IMR-90 (cell line): ENCODE results near the gene NFIX. TPM values are rescaled to one million over a fixed set of nuclear protein-coding genes. Genes with fewer than 3 reads are reported as not detected.

ENCODE experiments used
- BHLHE40 ChIP-seq: fragments of 150-350 bp; IDR thresholded peaks from 2 replicates; pipeline ENCODE4 v1.6.1; 2016; ENCODE audit warnings: mild to moderate bottlenecking, low read depth, low read length
- CHD1 ChIP-seq: IDR thresholded peaks from 2 replicates; pipeline ENCODE4 v1.6.1; 2012; ENCODE audit warnings: low read depth, low read length, improper control_type of control experiment
- MAFK ChIP-seq: IDR thresholded peaks from 2 replicates; pipeline ENCODE4 v1.6.1; 2012; ENCODE audit warnings: low read depth, low read length, improper control_type of control experiment
- RAD21 ChIP-seq: IDR thresholded peaks from 2 replicates; pipeline ENCODE4 v1.6.1; 2012; ENCODE audit warnings: low read length, improper control_type of control experiment
- SMC3 ChIP-seq: fragments of 150-350 bp; IDR thresholded peaks from 2 replicates; pipeline ENCODE4 v1.6.1; 2016; ENCODE audit warnings: low read depth, mild to moderate bottlenecking, antibody characterized with exemption, low read length, moderate library complexity
- polyA plus RNA-seq, 3 experiments: library from polyadenylated mRNA; depleted of rRNA; stranded (reverse); fragments of >200 nt; gene quantifications; 2 replicates each; pipeline ENCODE4 v1.2.3, GENCODE V29; 2012; ENCODE audit warnings: low replicate concordance in 1 of 3
- total RNA-seq: library from RNA; depleted of rRNA; stranded (reverse); fragments of >200 nt; gene quantifications from 2 replicates; pipeline ENCODE4 v1.2.3, GENCODE V29; 2012
- TF ChIP-seq, protein P1 (sequence below): fragments of 150-350 bp; IDR thresholded peaks from 2 replicates; pipeline ENCODE4 v1.6.1; 2017; ENCODE audit warnings: mild to moderate bottlenecking, antibody characterized with exemption, low read length, low read depth

NFIX gene
- total and polyA plus RNA-seq, 2 of the 4 experiments (the other 2 are of a cell fraction): 10.2 to 47.7 TPM

DNA sequence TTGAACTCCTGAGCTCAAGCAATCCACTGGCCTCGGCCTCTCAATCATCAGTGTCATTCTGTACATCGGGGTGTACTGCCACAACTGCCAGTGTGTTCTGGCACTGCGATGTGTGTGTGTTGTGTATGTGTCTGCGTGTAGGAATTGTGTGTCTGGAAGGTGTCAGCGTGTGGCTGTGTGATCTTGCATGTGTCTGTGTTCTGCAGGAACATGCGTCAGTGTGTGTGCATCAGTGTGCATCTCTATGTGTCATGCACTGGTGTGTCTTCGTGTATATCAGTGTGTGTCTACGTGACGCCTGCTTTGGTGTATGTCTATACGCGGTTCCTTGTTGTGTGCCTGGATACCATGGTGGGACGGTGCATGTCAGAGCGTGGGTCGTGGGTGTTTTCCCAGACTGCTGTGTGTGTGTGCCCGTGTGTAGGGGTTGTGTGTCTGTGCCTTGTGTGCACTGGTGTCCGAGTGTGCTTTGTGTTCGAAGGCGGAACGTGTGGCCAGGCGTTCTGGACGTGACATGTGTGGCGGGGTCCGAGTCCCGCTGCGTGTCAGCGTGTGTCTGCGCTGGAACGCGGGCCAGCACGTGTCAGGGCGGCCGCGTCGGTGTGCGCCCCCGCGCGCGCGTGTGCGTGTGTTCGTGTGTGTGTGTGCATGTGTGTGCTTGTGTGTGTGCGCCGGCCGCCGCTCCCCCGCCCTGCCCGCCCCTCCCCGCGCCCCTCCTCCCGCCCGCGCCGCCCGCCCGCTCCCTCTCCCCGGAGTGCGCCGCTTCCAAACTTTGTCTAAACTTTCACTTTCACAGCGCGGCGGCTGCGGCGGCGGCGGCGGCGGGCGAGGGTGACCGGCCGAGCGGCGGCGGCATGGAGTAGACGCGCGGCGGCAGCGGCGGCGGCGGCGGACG is at the start of gene NFIX (continued):
- TF ChIP-seq, protein P1, sequence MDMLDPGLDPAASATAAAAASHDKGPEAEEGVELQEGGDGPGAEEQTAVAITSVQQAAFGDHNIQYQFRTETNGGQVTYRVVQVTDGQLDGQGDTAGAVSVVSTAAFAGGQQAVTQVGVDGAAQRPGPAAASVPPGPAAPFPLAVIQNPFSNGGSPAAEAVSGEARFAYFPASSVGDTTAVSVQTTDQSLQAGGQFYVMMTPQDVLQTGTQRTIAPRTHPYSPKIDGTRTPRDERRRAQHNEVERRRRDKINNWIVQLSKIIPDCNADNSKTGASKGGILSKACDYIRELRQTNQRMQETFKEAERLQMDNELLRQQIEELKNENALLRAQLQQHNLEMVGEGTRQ: 0 out of 2 replicates have a peak, but pooled peaks have one; percentile 26
- TF ChIP-seq MAFK (no peak), RAD21 (no peak), CHD1 (no peak), BHLHE40 (peak; percentile 74), SMC3 (no peak)
